ENCODE results near the gene DYDC2.

Gene DYDC2

GRCh38 chr10:80400136-80400804 lies 43.7 kb downstream of the DYDC2 start:
- H3K27ac ChIP-seq (ENCODE audit: low read depth, low read length): no peak overlapping the region
- no peaks in the 10 kb centered on the region for H3K9me3 ChIP-seq (ENCODE audit: control insufficient read depth, insufficient read depth, low read depth, low read length)
- no peaks in the 10 kb centered on the region for H3K36me3 ChIP-seq (ENCODE audit: control insufficient read depth, insufficient read depth, low read length)
- H3K4me1 ChIP-seq (ENCODE audit: control insufficient read depth, insufficient read depth, low read length): no peaks in the 10 kb centered on the region
- H3K27me3 ChIP-seq (ENCODE audit: control insufficient read depth, insufficient read depth, low read length): no peaks in the 10 kb centered on the region
- no peak overlapping the region for H3K9ac ChIP-seq (ENCODE audit: low read length)
- H3K4me3 ChIP-seq (ENCODE audit: low read depth, low read length): no peak overlapping the region

- Histone ChIP-seq H3K9ac (ENCODE audit: low read length) (no peak overlapping the region), H3K27me3 (ENCODE audit: control insufficient read depth, insufficient read depth, low read length) (peaks cover 18% of the 10 kb centered on the region; the same call in 1 of the 2 replicates), H3K4me3 (ENCODE audit: low read depth, low read length) (no peak overlapping the region), H3K36me3 (ENCODE audit: control insufficient read depth, insufficient read depth, low read length) (no peaks in the 10 kb centered on the region), H3K4me1 (ENCODE audit: control insufficient read depth, insufficient read depth, low read length) (peaks cover 8% of the 10 kb centered on the region; the same call in 1 of the 2 replicates), H3K9me3 (ENCODE audit: control insufficient read depth, insufficient read depth, low read depth, low read length) (no peaks in the 10 kb centered on the region), H3K27ac (ENCODE audit: low read depth, low read length) (no peak overlapping the region)
Observed at GRCh38 chr10:80405035-80405434, 48.5 kb downstream of the DYDC2 start.

GRCh38 chr10:80405626-80406025 lies 49.0 kb downstream of the DYDC2 start:
- H3K27ac ChIP-seq (ENCODE audit: low read depth, low read length): no peak overlapping the region
- H3K4me1 ChIP-seq (ENCODE audit: control insufficient read depth, insufficient read depth, low read length): peaks cover 8% of the 10 kb centered on the region; the same call in 1 of the 2 replicates

GRCh38 chr10:80406204-80406603 lies 49.6 kb downstream of the DYDC2 start:
- Histone ChIP-seq H3K27ac (ENCODE audit: low read depth, low read length) (no peak overlapping the region), H3K9ac (ENCODE audit: low read length) (no peak overlapping the region), H3K9me3 (ENCODE audit: control insufficient read depth, insufficient read depth, low read depth, low read length) (no peaks in the 10 kb centered on the region), H3K4me1 (ENCODE audit: control insufficient read depth, insufficient read depth, low read length) (peaks cover 8% of the 10 kb centered on the region; the same call in 1 of the 2 replicates), H3K36me3 (ENCODE audit: control insufficient read depth, insufficient read depth, low read length) (no peaks in the 10 kb centered on the region), H3K4me3 (ENCODE audit: low read depth, low read length) (no peak overlapping the region), H3K27me3 (ENCODE audit: control insufficient read depth, insufficient read depth, low read length) (peaks cover 18% of the 10 kb centered on the region; the same call in 1 of the 2 replicates)

More at GRCh38 chr10:80405626-80406025, 49.0 kb downstream of the DYDC2 start:
- Histone ChIP-seq H3K9me3 (ENCODE audit: control insufficient read depth, insufficient read depth, low read depth, low read length) (no peaks in the 10 kb centered on the region), H3K36me3 (ENCODE audit: control insufficient read depth, insufficient read depth, low read length) (no peaks in the 10 kb centered on the region), H3K27me3 (ENCODE audit: control insufficient read depth, insufficient read depth, low read length) (peaks cover 18% of the 10 kb centered on the region; the same call in 1 of the 2 replicates), H3K4me3 (ENCODE audit: low read depth, low read length) (no peak overlapping the region), H3K9ac (ENCODE audit: low read length) (no peak overlapping the region)

GRCh38 chr10:80407812-80408241 lies 51.2 kb downstream of the DYDC2 start:
- Histone ChIP-seq H3K9ac (ENCODE audit: low read length) (peak overlapping the region; percentile 62), H3K27ac (ENCODE audit: low read depth, low read length) (peak overlapping the region; percentile 28; the same call in 1 of the 2 replicates), H3K27me3 (ENCODE audit: control insufficient read depth, insufficient read depth, low read length) (peaks cover 18% of the 10 kb centered on the region; the same call in 1 of the 2 replicates), H3K4me1 (ENCODE audit: control insufficient read depth, insufficient read depth, low read length) (peaks cover 8% of the 10 kb centered on the region; the same call in 1 of the 2 replicates), H3K4me3 (ENCODE audit: low read depth, low read length) (peak overlapping the region; percentile 86), H3K9me3 (ENCODE audit: control insufficient read depth, insufficient read depth, low read depth, low read length) (no peaks in the 10 kb centered on the region), H3K36me3 (ENCODE audit: control insufficient read depth, insufficient read depth, low read length) (no peaks in the 10 kb centered on the region)

GRCh38 chr10:80408242-80409101 lies 51.9 kb downstream of the DYDC2 start, which contains the start of gene PRXL2A:
TSS of gene PRXL2A (plus strand) at chr10:80408551. CDS start at chr10:80420468, 11,917 bp downstream.
- Histone ChIP-seq H3K9me3 (ENCODE audit: control insufficient read depth, insufficient read depth, low read depth, low read length) (no peaks in the 10 kb centered on the region), H3K27ac (ENCODE audit: low read depth, low read length) (peak within 1 kb of the TSS; percentile 28; the same call in 1 of the 2 replicates), H3K36me3 (ENCODE audit: control insufficient read depth, insufficient read depth, low read length) (no peaks in the 10 kb centered on the region), H3K4me3 (ENCODE audit: low read depth, low read length) (peak within 1 kb of the TSS; percentile 86), H3K9ac (ENCODE audit: low read length) (peak within 1 kb of the TSS; percentile 62), H3K4me1 (ENCODE audit: control insufficient read depth, insufficient read depth, low read length) (peaks cover 11% of the 10 kb centered on the region), H3K27me3 (ENCODE audit: control insufficient read depth, insufficient read depth, low read length) (peaks cover 18% of the 10 kb centered on the region; the same call in 1 of the 2 replicates)

- Histone ChIP-seq H3K27ac (ENCODE audit: low read depth, low read length) (no peak overlapping the region), H3K9me3 (ENCODE audit: control insufficient read depth, insufficient read depth, low read depth, low read length) (no peaks in the 10 kb centered on the region), H3K36me3 (ENCODE audit: control insufficient read depth, insufficient read depth, low read length) (peaks cover 1% of the 10 kb centered on the region; the same call in 1 of the 2 replicates), H3K9ac (ENCODE audit: low read length) (peak overlapping the region; percentile 59), H3K4me3 (ENCODE audit: low read depth, low read length) (peak overlapping the region; percentile 86), H3K4me1 (ENCODE audit: control insufficient read depth, insufficient read depth, low read length) (peaks cover 18% of the 10 kb centered on the region), H3K27me3 (ENCODE audit: control insufficient read depth, insufficient read depth, low read length) (peaks cover 18% of the 10 kb centered on the region; the same call in 1 of the 2 replicates)
Observed at GRCh38 chr10:80409121-80409520, 52.5 kb downstream of the DYDC2 start.

GRCh38 chr10:80410122-80410521 lies 53.5 kb downstream of the DYDC2 start:
- Histone ChIP-seq H3K4me1 (ENCODE audit: control insufficient read depth, insufficient read depth, low read length) (peaks cover 28% of the 10 kb centered on the region), H3K27ac (ENCODE audit: low read depth, low read length) (no peak overlapping the region), H3K9ac (ENCODE audit: low read length) (peak overlapping the region; percentile 5), H3K4me3 (ENCODE audit: low read depth, low read length) (no peak overlapping the region), H3K9me3 (ENCODE audit: control insufficient read depth, insufficient read depth, low read depth, low read length) (no peaks in the 10 kb centered on the region), H3K27me3 (ENCODE audit: control insufficient read depth, insufficient read depth, low read length) (peaks cover 18% of the 10 kb centered on the region; the same call in 1 of the 2 replicates), H3K36me3 (ENCODE audit: control insufficient read depth, insufficient read depth, low read length) (peaks cover 3% of the 10 kb centered on the region; the same call in 1 of the 2 replicates)

- peaks cover 32% of the 10 kb centered on the region for H3K4me1 ChIP-seq (ENCODE audit: control insufficient read depth, insufficient read depth, low read length)
- H3K27ac ChIP-seq (ENCODE audit: low read depth, low read length): no peak overlapping the region
- no peak overlapping the region for H3K4me3 ChIP-seq (ENCODE audit: low read depth, low read length)
- H3K9me3 ChIP-seq (ENCODE audit: control insufficient read depth, insufficient read depth, low read depth, low read length): no peaks in the 10 kb centered on the region
- H3K9ac ChIP-seq (ENCODE audit: low read length): peak overlapping the region; percentile 5
- peaks cover 18% of the 10 kb centered on the region; the same call in 1 of the 2 replicates for H3K27me3 ChIP-seq (ENCODE audit: control insufficient read depth, insufficient read depth, low read length)
- H3K36me3 ChIP-seq (ENCODE audit: control insufficient read depth, insufficient read depth, low read length): peaks cover 3% of the 10 kb centered on the region; the same call in 1 of the 2 replicates
Observed at GRCh38 chr10:80410578-80411145, 54.1 kb downstream of the DYDC2 start.

- peaks cover 38% of the 10 kb centered on the region for H3K4me1 ChIP-seq (ENCODE audit: control insufficient read depth, insufficient read depth, low read length)
- H3K27ac ChIP-seq (ENCODE audit: low read depth, low read length): no peak overlapping the region
- no peak overlapping the region for H3K9ac ChIP-seq (ENCODE audit: low read length)
- H3K27me3 ChIP-seq (ENCODE audit: control insufficient read depth, insufficient read depth, low read length): peaks cover 23% of the 10 kb centered on the region; the same call in 1 of the 2 replicates
- no peaks in the 10 kb centered on the region for H3K9me3 ChIP-seq (ENCODE audit: control insufficient read depth, insufficient read depth, low read depth, low read length)
- H3K36me3 ChIP-seq (ENCODE audit: control insufficient read depth, insufficient read depth, low read length): peaks cover 3% of the 10 kb centered on the region; the same call in 1 of the 2 replicates
- H3K4me3 ChIP-seq (ENCODE audit: low read depth, low read length): no peak overlapping the region
Observed at GRCh38 chr10:80411267-80411668, 54.7 kb downstream of the DYDC2 start.
